DMS114 treated with DMSO at 0.1 percent for 48 hours (cell line): ENCODE data around the gene XG.
"Not testable (repeated sequence)": the region's sequence is repeated elsewhere in the genome, so short reads cannot be mapped to it uniquely, and the experiment has no call there.

ENCODE experiments used
- DNase-seq: peaks from one replicate; lab custom pipeline; 2025; ENCODE audit not compliant: unreplicated experiment; lab: John Stamatoyannopoulos, UW

Gene XG

DNA sequence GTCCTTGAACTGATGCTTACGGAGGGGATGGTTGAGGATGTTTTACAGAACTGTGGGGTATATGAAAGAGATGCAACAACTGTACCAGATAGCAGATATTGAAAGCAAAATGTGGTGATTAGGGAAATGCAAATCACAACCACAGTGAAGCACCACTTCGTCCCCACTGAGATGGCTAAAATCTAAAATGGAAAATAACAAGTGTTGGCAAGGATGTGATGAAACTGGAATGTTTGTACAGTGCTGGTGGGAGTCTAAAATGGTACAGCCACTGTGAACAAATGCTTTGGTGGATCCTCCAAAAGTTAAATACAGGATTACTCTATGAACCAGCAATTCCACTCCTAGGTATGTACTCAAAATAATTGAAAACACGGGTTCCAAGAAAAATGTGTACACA, 22.9 kb downstream of the XG start:
- no peak for DNase-seq

DNA sequence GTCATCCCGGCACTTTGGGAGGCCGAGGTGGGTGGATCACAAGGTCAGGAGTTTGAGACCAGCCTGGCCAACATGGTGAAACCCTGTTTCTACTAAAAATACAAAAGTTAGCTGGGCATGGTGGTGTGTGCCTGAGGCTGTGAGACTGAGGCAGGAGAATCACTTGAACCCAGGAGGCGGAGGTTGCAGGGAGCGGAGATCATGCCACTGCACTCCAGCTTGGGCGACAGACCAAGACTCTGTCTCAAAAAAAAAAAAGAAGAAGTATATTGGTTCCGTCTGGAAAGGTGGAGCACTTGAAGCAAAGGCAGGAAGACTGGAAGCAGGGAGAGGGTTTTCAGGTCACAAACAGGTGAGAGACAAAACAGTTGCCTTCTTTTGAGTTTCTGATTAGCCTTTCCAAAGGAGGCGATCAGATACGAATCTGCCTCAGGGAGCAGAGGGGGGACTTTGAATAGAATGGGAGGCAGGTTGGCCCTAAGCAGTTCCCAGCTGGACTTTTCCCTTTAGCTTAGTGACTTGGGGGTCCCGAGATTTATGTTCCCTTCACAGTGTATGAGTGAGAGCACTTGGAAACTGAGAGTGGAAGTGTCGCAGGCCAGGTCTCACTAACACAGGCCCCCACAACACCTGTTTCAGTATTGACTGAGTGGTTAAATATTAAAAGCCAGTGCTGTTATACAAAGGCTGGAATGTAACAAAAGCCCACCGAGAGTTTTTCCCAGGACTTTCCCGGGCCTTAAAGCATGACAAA, 28.8 kb downstream of the XG start:
- DNase-seq: not testable (repeated sequence)

DNA sequence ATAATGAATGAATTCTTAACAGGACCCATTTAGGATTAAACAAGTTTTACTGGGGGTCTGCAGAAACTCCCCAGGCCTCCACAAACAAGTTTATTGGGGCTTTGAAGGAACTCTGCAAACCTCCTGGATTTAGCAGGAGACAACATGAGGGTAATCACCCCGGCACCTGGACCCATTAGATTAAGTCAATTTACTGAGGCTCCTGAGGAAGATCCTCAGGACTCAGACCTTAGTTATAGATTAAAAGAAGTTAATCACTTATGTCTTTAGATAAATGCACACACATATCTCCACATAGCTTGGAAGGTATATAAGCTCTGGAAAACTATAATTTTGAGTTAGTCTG, 29.4 kb downstream of the XG start:
- DNase-seq: no peak

DNA sequence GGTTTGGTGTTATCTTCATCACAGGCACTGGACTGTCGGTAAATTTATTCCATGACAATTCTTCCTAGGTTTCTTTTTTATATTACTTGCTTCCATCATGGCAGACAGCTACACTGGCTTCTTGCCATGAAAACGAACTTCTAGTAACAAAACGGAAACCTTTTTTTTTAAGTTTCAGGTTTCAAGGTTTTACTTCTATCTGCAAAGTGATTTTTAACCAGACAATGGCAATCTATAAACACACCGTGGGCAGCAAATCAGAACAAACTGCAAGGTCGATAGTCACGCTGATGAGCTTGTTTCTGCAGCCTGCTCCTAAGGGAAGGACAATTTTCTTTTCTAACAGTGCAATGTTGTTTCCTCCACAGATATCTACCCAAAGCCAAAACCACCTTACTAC, 29.9 kb downstream of the XG start:
- DNase-seq: no peak

DNA sequence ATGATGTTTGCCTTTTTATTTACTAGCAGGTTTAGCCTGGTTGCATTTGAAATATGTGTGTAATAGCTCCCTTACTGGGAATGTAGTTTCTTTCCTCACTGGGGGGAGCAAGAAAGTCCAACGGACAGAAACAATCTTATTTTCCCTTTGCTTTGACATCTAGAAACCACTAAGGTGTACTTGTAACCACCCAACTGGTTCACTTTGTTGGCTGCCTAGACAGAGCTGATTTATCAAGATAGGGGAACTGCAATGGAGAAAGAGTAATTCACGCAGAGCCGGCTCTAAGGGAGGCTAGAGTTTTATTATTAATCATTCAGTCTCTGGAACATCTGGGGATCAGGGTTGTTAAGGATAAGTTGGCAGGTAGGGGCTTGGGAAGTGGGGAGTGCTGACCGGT, 30.3 kb downstream of the XG start:
- no peak for DNase-seq

DNA sequence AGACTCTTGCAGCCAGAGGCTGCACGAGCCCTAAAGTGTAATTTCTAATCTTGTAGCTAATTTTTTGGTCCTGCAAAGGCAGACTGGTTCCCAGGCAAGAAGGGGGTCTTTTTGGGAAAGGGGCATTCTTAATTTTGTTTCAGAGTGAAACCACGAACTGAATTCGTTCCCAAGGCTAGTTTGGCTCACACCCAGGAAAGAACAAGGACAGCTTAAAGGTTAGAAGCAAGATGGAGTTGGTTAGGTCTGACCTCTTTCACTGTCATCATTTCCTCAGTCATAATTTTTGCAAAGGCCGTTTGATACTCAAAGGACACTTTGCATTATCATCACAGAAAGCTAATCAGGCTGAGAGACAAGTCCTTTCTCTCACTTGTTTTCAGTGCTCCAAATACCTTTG, 30.9 kb downstream of the XG start:
- no peak for DNase-seq

DNA sequence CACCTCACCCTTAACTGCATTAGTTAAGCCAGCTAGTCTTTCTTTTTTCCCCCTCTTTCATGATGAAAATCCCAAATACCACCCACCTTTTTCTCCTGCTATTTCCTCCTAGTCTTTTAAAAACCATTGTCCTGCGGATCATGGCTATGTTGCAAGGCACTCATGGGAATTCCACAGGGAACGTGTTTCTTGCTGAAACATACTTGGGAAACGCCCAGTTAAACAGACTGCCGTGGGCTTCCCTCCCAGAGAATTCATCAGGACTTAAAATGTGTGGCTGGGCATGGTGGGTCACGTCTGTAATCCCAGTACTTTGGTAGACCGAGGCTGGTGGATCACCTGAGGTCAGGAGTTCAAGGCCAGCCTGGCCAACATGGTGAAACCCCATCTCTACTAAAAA, 32.2 kb downstream of the XG start:
- DNase-seq: no peak

DNA sequence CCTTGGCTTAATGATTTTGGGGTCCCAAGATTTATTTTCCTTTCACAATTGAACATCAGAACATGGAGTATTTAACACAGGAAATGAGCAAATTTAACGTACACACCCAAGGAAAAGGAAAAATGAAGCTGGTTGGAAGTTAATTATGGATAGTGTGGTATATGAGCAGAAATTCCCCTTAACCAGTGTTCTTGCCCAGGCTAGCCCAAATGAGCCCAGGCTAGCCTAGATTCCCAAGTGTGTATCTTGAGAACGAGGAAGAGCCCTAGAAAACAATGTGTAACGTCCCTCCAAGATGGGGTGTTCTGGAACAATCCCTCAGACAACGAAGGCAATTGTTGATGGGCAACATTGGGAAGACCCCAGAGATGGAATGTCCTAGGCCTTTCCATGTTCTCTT, 33.7 kb downstream of the XG start:
- DNase-seq: no peak

DNA sequence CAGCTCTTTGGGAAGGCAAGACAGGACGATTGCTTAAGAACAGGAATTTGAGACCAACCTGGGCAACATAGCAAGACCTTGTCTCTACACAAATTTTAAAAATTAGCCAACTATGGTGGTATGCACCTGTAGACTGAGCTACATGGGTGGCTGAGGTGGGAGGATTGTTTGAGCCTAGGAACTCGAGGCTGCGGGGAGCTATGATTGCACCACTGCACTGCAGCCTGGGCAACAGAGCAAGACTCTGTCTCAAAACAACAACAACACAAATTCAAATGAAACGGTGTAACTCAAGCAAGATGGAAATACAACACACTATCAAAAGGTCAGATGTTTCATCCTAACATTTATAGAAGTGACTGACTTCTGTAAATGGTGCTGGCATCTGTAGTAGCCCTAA, 37.1 kb downstream of the XG start:
- no peak for DNase-seq

DNA sequence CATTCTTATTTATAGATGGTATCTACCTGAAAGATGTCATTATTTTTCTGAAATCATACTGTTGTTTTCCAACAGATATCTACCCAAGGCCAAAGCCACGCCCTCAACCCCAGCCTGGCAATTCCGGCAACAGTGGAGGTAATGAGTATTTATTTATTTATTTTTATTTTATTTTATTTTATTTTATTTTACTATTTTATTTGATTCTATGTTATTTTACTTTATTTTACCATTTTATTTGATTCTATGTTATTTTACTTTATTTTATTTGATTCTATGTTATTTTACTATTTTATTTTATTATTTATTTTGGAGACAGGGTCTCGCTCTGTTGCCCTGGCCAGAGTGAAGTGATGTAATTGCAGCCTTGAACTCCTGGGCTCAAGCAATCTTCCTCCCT, 37.7 kb downstream of the XG start:
- DNase-seq: no peak

DNA sequence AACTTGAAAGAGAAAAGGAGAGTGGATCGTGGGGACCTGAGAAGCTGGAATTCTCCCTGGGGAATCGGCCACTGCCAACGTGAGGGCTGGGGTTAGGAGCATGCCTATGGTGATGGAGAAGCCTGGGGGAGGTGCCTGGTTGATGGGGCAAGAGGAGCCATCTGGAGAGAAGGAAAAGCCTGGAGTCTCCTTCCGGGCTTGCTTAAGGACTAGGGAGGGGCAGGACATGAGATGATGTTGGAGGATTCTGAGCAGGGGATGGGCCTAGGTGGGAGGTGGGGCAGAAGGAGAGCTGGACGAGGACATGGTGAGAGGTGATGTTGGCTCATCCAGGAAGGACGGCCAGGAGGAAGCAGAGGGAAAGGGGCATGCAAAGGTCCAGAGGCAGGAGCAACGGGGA, 41.9 kb downstream of the XG start:
- DNase-seq: no peak

DNA sequence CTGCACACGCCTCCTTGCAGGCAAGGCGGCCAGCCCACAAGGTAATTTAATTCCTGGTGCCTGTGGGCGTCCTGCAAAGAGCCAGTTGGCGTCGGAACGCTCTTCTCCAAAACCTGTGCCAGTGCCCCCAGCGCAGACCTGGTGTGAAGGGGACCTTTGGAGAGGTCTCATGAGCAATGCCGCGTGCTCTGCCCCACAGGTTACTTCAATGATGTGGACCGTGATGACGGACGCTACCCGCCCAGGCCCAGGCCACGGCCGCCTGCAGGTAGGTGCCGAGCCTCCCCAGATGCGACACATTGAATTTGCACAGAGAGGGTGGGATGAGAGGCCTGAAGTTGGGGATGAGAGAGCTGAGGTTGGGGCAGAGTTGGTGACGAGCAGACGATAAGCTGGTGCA, 42.5 kb downstream of the XG start:
- no peak for DNase-seq

DNA sequence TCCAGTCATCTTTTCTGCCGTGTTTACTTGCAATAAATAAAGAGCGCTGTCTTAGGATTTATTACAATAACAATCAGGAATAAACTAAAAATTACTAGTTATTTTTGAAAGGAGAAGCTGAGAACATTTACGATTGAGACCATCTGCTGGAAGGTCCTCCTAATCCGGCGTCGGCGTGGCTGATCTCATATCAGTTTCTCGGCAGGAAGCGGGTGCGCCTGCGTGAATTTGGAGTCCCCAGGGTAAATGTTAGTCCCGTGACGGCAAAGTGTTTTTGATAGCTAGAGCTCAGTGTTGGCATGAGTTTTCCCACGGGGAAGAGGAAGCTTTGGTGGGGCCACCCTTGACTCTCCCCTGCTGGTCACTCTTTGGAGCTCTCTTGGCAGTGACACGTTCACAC, 45.0 kb downstream of the XG start:
- not testable (repeated sequence) for DNase-seq

DNA sequence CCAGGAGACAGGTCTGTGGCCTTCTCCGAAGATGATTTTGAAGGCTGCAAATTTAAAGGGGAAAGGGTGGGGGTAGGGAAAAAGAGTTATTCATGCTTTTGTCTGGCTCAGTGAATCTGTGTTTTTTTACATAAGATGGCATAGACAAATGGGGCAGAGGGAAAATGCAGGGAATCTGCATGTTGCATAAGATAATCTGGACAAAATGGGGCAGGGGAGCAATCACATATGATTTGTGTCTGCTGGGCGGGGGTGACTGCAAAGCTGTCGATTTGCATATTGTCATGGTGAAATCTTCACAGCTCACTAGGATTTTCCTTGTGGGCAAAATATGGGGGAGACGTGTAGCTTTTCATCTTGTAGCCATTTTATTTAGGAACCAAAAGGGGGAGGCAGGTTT, 47.5 kb downstream of the XG start:
- DNase-seq: no peak

DNA sequence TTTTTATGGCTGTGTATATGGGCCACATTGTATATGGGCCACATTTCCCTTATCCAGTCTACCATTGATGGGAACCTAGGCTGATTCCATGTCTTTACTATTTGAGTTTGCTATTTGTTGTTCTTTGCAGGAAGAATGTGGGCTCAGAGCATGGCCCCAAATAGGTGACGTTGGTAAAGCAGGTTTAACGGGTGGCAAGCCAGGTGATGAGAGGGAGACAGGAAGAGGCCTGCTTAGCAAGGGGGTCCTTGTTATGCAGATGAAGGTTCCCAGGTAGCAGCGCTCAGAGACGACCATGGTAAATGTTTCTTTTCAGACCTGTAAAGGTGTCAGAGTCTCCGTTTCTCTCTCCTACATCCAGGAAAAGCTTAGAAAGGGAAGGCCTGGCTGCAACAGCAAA, 48.1 kb downstream of the XG start:
- not testable (repeated sequence) for DNase-seq

DNA sequence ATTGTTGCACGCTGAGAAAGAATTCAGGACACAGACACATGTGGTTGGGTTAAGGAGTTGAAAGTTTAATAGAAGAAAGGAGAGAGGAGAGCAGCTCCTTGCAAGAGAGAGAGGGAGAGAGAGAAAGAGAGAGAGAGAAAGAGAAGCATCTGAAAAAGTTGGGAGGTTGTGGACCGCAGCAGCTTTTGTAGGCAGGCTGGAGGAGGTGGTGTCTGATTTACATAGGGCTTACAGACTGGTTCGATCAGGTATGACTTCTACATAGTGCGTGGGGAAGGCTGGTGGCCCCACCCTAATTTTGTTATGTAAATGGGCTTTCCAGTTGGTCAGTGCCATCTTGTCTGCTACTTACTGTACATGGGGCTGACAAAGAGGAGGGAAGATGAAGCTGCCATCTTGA, 49.4 kb downstream of the XG start:
- DNase-seq: no peak

DNA sequence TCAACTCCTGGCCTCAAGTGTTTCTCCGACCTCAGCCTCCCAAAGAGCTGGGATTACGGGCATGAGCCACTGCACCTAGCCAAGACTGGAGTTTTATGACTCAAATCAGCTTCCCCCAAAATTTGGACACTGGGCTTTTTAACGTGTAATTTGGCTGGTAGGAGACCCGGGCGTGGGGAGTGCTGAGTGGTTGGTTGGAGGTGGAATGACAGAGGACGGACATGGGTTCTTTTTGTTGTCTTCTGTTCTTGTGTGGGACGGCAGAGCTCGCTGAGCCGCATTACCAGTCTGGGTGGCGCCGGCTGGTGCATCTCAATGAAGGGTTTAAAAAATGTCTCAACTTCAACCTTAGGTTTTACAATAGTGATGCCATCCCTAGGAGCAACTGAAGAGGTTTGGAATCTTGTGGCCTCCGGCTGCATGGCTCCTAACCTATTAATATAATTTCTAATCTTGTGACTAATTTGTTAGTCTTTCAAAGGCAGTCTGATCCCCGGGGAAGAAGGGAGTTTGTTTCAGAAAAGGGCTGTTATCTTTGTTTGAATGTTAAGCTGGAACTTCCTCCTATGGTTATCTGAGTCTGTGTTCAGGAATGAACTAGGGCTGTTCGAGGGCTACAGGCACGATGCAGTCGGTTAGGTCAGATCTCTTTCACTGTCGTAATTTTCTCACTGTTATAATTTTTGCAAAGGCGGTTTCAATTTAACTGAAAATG, 50.7 kb downstream of the XG start:
- not testable (repeated sequence) for DNase-seq

DNA sequence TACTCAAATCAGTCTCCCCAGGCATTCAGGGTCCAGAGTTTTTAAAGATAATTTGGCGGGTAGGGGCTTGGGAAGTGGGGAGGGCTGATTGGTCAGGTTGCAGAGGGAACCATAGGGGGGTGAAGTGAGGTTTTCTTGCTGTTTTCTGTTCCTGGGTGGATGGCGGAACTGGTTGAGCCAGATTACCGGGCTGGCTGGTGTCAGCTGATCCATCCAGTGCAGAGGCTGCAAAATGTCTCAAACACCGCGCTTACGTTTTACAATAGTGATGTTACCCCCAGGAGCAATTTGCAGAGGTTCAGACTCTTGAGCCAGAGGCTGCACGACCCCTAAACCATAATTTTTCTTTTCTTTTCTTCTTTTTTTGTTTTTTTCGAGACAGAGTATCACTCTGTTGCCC, 51.6 kb downstream of the XG start:
- DNase-seq: not testable (repeated sequence)

DNA sequence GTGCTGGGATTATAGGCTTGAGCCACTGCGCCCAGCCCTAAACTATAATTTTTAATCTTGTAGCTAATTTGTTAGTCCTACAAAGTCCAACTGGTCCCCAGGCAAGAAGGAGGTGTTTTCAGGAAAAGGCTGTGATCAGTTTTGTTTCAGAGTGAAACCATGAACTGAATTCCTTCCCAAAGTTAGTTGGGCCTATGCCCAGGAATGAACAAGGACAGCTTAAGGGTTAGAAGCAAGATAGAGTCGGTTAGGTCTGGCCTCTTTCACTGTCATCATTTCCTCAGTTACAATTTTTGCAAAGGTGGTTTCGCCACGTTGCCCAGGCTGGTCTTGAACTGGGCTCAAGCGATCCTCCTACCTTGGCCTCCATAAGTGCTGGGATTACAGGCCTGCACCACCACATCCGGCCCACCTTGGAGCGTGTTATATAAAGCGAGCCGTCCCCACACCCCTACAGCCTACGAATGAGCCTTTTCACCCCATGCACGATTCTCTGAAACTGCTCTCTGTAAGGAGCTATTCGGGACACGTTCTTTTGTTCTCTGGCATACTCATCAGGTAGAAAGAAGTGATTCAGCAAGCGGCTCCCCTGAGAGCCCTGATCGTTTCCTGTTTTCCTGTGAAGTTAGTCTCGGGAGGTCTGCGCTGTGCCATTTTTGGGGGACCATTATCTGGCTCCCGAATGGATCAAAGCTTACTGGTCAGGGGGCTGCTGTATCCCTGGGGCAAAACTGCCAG, 52.4 kb downstream of the XG start:
- not testable (repeated sequence) for DNase-seq

DNA sequence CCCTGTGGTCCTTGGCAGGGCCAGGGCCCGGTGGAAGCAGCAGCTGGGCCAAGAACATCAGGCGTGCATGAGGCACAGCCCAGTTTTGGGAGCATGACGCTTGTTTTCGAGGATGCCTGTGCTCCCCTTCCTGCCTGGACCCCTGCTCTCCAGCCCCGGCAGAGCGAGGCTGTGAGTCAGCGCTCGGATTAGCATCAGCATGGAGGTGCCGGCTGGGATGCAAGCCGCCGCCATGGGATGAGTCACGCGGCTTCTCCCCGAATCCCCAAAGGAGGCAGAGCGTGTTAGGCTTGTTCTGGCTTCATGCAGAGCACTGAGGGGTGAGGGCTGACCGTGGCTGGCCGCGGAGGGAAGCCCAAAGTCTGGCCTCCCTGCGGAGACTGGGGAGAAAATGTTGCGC, 53.0 kb downstream of the XG start:
- not testable (repeated sequence) for DNase-seq

DNA sequence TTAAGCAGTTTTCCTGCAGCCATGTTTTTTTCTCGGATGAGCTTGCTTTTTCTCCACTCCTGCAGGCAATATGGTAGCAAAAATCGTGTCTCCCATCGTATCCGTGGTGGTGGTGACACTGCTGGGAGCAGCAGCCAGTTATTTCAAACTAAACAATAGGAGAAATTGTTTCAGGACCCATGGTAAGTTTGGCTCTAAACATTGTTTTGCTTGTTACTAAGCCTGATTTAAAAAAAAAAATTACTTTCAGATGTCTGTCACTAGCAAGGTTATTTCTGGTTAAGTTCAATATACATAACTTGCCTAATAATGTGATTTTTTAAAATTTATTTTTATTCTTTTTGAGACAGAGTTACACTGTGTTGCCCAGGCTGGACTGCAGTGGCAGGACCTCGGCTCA, 59.4 kb downstream of the XG start:
- no peak for DNase-seq
